Measurements from ENCODE around the gene FZD10.

GRCh38 chr12:130141901-130142683 lies 20.2 kb upstream of the FZD10 start:
- no peak for TF ChIP-seq POLR2AphosphoS5 (IDR thresholded peaks at IDR 0.05; ENCODE audit: borderline replicate concordance, low read depth, low read length)
- TF ChIP-seq EZH2 (IDR thresholded peaks at IDR 0.05) = no peak

Data from SK-N-MC (cell line).